HepG2 (cell line): ENCODE data around the gene B3GNT5. TPM values are rescaled to one million over a fixed set of nuclear protein-coding genes. Genes with fewer than 3 reads are reported as not detected.

Source experiments
- ETV5 ChIP-seq: IDR thresholded peaks from 2 replicates; pipeline ENCODE4 v1.6.1; 2018; ENCODE audit warnings: missing biosample characterization, missing genetic modification reagents, inconsistent platforms, borderline replicate concordance
- FOXO1 ChIP-seq: sonication (generic); formaldehyde crosslinking; IDR thresholded peaks from 2 replicates; pipeline ENCODE4 v1.4.0; 2020; ENCODE audit warnings: missing genetic modification reagents
- HOXD1 ChIP-seq: sonication (generic); formaldehyde crosslinking; IDR thresholded peaks from 2 replicates; pipeline ENCODE4 v1.5.0; 2020; ENCODE audit warnings: missing genetic modification reagents
- MED8 ChIP-seq: sonication (generic); formaldehyde crosslinking; IDR thresholded peaks from 2 replicates; pipeline ENCODE4 v1.8.1; 2023; ENCODE audit warnings: mild to moderate bottlenecking, missing genetic modification reagents; ENCODE audit not compliant: insufficient replicate concordance
- MTA1 ChIP-seq: sonication (generic); formaldehyde crosslinking; IDR thresholded peaks from 2 replicates; pipeline ENCODE4 v1.4.0; 2020; ENCODE audit warnings: missing genetic modification reagents, mild to moderate bottlenecking, borderline replicate concordance
- MYNN ChIP-seq: sonication (generic); formaldehyde crosslinking; IDR thresholded peaks from 2 replicates; pipeline ENCODE4 v1.4.0; 2020; ENCODE audit warnings: mild to moderate bottlenecking, low read depth, missing genetic modification reagents
- NR1H2 ChIP-seq: sonication (generic); formaldehyde crosslinking; IDR thresholded peaks from 2 replicates; pipeline ENCODE4 v1.8.1; 2022; ENCODE audit warnings: low read depth, missing genetic modification reagents, borderline replicate concordance
- POLR2AphosphoS5 ChIP-seq: IDR thresholded peaks from 2 replicates; pipeline ENCODE4 v1.6.1; 2012; ENCODE audit warnings: low read depth, low read length
- ZBTB7A ChIP-seq: sonication (generic); formaldehyde crosslinking; IDR thresholded peaks from 2 replicates; pipeline ENCODE4 v1.8.0; 2022; ENCODE audit warnings: mild to moderate bottlenecking, missing genetic modification reagents
- ZNF335 ChIP-seq: sonication (generic); formaldehyde crosslinking; IDR thresholded peaks from 2 replicates; pipeline ENCODE4 v1.4.0; 2020; ENCODE audit warnings: missing genetic modification reagents
- ZNF343 ChIP-seq: sonication (generic); formaldehyde crosslinking; IDR thresholded peaks from 2 replicates; pipeline ENCODE4 v1.4.0; 2020; ENCODE audit warnings: mild to moderate bottlenecking, missing genetic modification reagents
- ZNF451 ChIP-seq: sonication (generic); formaldehyde crosslinking; IDR thresholded peaks from 2 replicates; pipeline ENCODE4 v1.5.0; 2020; ENCODE audit warnings: mild to moderate bottlenecking, missing genetic modification reagents
- ZNF75D ChIP-seq: sonication (generic); formaldehyde crosslinking; IDR thresholded peaks from 2 replicates; pipeline ENCODE4 v1.8.1; 2023; ENCODE audit warnings: missing genetic modification reagents, mild to moderate bottlenecking, borderline replicate concordance
- polyA plus RNA-seq, 8 experiments: library from polyadenylated mRNA; depleted of rRNA in 3 of 8; stranded (reverse) in 7 of 8; unstranded in 1 of 8; fragments of >200 nt; fragmentation: Illumina TruSeq in 4 of 8; extraction: Trizol in 4 of 8; gene quantifications; 2 replicates each; pipeline versions ENCODE4 v1.2.1 to v1.2.3, GENCODE V29; 2011 to 2016; ENCODE audit warnings: low read depth in 4 of 8, missing spikeins in 1 of 8, mixed read lengths in 1 of 8; ENCODE audit not compliant: insufficient read depth in 1 of 8
- total RNA-seq, 5 experiments: library from RNA; depleted of rRNA; stranded (reverse); fragments of >200 nt; fragmentation: Illumina TruSeq; extraction: Trizol; gene quantifications; 2 replicates each; pipeline ENCODE4 v1.2.3, GENCODE V29; 2016; ENCODE audit warnings: low read depth in 1 of 5
- TF ChIP-seq, protein P1 (sequence below): IDR thresholded peaks from 2 replicates; pipeline ENCODE4 v1.6.1; 2016; ENCODE audit warnings: control low read depth
- TF ChIP-seq, protein P2 (sequence below): sonication (generic); formaldehyde crosslinking; IDR thresholded peaks from 2 replicates; pipeline ENCODE4 v1.8.1; 2023; ENCODE audit warnings: mild to moderate bottlenecking, inconsistent platforms, moderate library complexity, missing genetic modification reagents, borderline replicate concordance
- TF ChIP-seq, protein P3 (sequence below): sonication (generic); formaldehyde crosslinking; IDR thresholded peaks from 2 replicates; pipeline ENCODE4 v1.8.1; 2023; ENCODE audit warnings: missing genetic modification reagents, inconsistent platforms, borderline replicate concordance
- TF ChIP-seq, protein P4 (sequence below): sonication (generic); formaldehyde crosslinking; conservative IDR thresholded peaks from 2 replicates; pipeline ENCODE4 v1.8.0; 2022; ENCODE audit warnings: missing genetic modification reagents
- TF ChIP-seq, protein P5 (sequence below): sonication (generic); formaldehyde crosslinking; IDR thresholded peaks from 2 replicates; pipeline ENCODE4 v1.9.0; 2021; ENCODE audit warnings: missing genetic modification reagents, borderline replicate concordance
- TF ChIP-seq, protein P6 (sequence below): IDR thresholded peaks from 2 replicates; pipeline ENCODE4 v1.6.1; 2016
- TF ChIP-seq, protein P7 (sequence below), 2 experiments: fragments of 450-650 bp in 1 of 2; sonication (generic) in 1 of 2; formaldehyde crosslinking; IDR thresholded peaks; 2 replicates each; pipeline versions ENCODE4 v1.5.0 to v1.8.0; 2020 to 2022; ENCODE audit warnings: mild to moderate bottlenecking in 1 of 2, missing genetic modification reagents in 1 of 2

Gene B3GNT5
- total and polyA plus RNA-seq, 2 of the 13 experiments (the other 11 are each of a cell fraction or from before 2014, with no cell fraction given), result not detected

DNA sequence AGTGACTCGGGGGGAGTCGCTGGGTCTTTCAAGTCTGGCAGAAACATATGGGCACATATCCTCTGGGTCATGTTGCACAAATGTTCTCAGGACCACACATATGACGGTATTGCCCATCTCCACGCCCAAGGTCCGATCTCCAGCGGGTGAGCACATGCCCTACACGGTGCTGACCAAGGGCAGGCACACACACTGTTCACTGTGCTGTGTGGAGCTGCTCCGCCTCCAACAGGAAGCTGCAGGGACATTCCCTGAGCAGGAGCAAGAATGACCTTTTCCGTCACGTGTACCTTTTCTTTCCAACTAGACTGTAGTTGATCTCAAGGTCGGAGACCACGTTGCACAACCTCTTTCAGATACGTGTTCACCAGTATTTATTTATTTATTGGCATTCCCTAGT, 41.7 kb upstream of the B3GNT5 start (continued):
- TF ChIP-seq, protein P1, sequence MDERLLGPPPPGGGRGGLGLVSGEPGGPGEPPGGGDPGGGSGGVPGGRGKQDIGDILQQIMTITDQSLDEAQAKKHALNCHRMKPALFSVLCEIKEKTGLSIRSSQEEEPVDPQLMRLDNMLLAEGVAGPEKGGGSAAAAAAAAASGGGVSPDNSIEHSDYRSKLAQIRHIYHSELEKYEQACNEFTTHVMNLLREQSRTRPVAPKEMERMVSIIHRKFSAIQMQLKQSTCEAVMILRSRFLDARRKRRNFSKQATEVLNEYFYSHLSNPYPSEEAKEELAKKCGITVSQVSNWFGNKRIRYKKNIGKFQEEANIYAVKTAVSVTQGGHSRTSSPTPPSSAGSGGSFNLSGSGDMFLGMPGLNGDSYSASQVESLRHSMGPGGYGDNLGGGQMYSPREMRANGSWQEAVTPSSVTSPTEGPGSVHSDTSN (CRISPR knock-in tag), result no peak
- TF ChIP-seq, protein P2, sequence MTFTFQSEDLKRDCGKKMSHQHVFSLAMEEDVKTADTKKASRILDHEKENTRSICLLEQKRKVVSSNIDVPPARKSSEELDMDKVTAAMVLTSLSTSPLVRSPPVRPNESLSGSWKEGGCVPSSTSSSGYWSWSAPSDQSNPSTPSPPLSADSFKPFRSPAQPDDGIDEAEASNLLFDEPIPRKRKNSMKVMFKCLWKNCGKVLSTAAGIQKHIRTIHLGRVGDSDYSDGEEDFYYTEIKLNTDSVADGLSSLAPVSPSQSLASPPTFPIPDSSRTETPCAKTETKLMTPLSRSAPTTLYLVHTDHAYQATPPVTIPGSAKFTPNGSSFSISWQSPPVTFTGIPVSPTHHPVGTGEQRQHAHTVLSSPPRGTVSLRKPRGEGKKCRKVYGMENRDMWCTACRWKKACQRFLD (CRISPR knock-in tag), result no peak
- TF ChIP-seq ZNF451 (CRISPR knock-in tag) (no peak), ZBTB7A (no peak), ZNF75D (CRISPR knock-in tag) (no peak), MTA1 (CRISPR knock-in tag) (peak; percentile 75), ETV5 (CRISPR knock-in tag) (peak; percentile 93), NR1H2 (no peak), MED8 (no peak), MYNN (CRISPR knock-in tag) (no peak), ZNF335 (no peak), POLR2AphosphoS5 (no peak), HOXD1 (CRISPR knock-in tag) (no peak), ZNF343 (no peak), FOXO1 (CRISPR knock-in tag) (no peak)
- TF ChIP-seq, protein P3, sequence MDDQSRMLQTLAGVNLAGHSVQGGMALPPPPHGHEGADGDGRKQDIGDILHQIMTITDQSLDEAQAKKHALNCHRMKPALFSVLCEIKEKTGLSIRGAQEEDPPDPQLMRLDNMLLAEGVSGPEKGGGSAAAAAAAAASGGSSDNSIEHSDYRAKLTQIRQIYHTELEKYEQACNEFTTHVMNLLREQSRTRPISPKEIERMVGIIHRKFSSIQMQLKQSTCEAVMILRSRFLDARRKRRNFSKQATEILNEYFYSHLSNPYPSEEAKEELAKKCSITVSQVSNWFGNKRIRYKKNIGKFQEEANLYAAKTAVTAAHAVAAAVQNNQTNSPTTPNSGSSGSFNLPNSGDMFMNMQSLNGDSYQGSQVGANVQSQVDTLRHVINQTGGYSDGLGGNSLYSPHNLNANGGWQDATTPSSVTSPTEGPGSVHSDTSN (CRISPR knock-in tag), result no peak
- TF ChIP-seq, protein P4, sequence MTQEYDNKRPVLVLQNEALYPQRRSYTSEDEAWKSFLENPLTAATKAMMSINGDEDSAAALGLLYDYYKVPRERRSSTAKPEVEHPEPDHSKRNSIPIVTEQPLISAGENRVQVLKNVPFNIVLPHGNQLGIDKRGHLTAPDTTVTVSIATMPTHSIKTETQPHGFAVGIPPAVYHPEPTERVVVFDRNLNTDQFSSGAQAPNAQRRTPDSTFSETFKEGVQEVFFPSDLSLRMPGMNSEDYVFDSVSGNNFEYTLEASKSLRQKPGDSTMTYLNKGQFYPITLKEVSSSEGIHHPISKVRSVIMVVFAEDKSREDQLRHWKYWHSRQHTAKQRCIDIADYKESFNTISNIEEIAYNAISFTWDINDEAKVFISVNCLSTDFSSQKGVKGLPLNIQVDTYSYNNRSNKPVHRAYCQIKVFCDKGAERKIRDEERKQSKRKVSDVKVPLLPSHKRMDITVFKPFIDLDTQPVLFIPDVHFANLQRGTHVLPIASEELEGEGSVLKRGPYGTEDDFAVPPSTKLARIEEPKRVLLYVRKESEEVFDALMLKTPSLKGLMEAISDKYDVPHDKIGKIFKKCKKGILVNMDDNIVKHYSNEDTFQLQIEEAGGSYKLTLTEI (CRISPR knock-in tag), result no peak
- TF ChIP-seq, protein P5, sequence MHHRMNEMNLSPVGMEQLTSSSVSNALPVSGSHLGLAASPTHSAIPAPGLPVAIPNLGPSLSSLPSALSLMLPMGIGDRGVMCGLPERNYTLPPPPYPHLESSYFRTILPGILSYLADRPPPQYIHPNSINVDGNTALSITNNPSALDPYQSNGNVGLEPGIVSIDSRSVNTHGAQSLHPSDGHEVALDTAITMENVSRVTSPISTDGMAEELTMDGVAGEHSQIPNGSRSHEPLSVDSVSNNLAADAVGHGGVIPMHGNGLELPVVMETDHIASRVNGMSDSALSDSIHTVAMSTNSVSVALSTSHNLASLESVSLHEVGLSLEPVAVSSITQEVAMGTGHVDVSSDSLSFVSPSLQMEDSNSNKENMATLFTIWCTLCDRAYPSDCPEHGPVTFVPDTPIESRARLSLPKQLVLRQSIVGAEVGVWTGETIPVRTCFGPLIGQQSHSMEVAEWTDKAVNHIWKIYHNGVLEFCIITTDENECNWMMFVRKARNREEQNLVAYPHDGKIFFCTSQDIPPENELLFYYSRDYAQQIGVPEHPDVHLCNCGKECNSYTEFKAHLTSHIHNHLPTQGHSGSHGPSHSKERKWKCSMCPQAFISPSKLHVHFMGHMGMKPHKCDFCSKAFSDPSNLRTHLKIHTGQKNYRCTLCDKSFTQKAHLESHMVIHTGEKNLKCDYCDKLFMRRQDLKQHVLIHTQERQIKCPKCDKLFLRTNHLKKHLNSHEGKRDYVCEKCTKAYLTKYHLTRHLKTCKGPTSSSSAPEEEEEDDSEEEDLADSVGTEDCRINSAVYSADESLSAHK (CRISPR knock-in tag), result no peak
- TF ChIP-seq, protein P6, sequence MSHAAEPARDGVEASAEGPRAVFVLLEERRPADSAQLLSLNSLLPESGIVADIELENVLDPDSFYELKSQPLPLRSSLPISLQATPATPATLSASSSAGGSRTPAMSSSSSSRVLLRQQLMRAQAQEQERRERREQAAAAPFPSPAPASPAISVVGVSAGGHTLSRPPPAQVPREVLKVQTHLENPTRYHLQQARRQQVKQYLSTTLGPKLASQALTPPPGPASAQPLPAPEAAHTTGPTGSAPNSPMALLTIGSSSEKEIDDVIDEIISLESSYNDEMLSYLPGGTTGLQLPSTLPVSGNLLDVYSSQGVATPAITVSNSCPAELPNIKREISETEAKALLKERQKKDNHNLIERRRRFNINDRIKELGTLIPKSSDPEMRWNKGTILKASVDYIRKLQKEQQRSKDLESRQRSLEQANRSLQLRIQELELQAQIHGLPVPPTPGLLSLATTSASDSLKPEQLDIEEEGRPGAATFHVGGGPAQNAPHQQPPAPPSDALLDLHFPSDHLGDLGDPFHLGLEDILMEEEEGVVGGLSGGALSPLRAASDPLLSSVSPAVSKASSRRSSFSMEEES (CRISPR knock-in tag), result peak; percentile 88
- TF ChIP-seq, protein P7, sequence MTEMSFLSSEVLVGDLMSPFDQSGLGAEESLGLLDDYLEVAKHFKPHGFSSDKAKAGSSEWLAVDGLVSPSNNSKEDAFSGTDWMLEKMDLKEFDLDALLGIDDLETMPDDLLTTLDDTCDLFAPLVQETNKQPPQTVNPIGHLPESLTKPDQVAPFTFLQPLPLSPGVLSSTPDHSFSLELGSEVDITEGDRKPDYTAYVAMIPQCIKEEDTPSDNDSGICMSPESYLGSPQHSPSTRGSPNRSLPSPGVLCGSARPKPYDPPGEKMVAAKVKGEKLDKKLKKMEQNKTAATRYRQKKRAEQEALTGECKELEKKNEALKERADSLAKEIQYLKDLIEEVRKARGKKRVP (CRISPR knock-in tag; IDR thresholded peaks at IDR 0.05), result 0 out of 4 replicates have a peak, but pooled peaks of 1 of the 2 experiments have one; percentile 33
